Esophagus squamous epithelium (tissue), 4 donors: ENCODE measurements around the gene METTL16.

Experiments
- POLR2A ChIP-seq, 4 donors: fragments of 450-650 bp; IDR thresholded peaks; one replicate each; pipeline ENCODE4 v1.6.1; 2017; ENCODE audit warnings: antibody characterized with exemption in 4 of 4, mild to moderate bottlenecking in 4 of 4, moderate library complexity in 3 of 4
- TF ChIP-seq, protein P1 (sequence below), 6 experiments: fragments of 450-650 bp in 4 of 6; fragments of 200-600 bp in 2 of 6; sonication (generic) in 2 of 6; IDR thresholded peaks; one replicate each; pipeline ENCODE4 v1.5.1; 2016 to 2019; ENCODE audit warnings: antibody characterized with exemption in 6 of 6, mild to moderate bottlenecking in 4 of 6, moderate library complexity in 4 of 6

GRCh38 chr17:2423271-2423670, 88.4 kb downstream of the METTL16 start:
- TF ChIP-seq, protein P1, sequence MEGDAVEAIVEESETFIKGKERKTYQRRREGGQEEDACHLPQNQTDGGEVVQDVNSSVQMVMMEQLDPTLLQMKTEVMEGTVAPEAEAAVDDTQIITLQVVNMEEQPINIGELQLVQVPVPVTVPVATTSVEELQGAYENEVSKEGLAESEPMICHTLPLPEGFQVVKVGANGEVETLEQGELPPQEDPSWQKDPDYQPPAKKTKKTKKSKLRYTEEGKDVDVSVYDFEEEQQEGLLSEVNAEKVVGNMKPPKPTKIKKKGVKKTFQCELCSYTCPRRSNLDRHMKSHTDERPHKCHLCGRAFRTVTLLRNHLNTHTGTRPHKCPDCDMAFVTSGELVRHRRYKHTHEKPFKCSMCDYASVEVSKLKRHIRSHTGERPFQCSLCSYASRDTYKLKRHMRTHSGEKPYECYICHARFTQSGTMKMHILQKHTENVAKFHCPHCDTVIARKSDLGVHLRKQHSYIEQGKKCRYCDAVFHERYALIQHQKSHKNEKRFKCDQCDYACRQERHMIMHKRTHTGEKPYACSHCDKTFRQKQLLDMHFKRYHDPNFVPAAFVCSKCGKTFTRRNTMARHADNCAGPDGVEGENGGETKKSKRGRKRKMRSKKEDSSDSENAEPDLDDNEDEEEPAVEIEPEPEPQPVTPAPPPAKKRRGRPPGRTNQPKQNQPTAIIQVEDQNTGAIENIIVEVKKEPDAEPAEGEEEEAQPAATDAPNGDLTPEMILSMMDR (IDR thresholded peaks at IDR 0.05) = no peak
- no peak for TF ChIP-seq POLR2A (IDR thresholded peaks at IDR 0.05)
